ENCODE results near the gene GNLY.

- TF ChIP-seq EZH2 (IDR thresholded peaks at IDR 0.05; ENCODE audit: borderline replicate concordance, low read length) (no peak), CTCF (conservative IDR thresholded peaks at IDR 0.05 in 1 of 2, IDR thresholded peaks at IDR 0.05 in 1 of 2; ENCODE audit: extremely low read depth in 1 of 2, insufficient read depth in 1 of 2, low read depth in 1 of 2, low read length in 2 of 2) (no peak)
Observed at GRCh38 chr2:85695691-85696668, 1.8 kb downstream of the GNLY start.
